GM18867 (cell line): ENCODE measurements around the gene CCDC17.

Experiments
- ATAC-seq: cut with Tn5 transposase; IDR thresholded peaks from one replicate; pipeline ENCODE4 v1.9.1; 2021; ENCODE audit warnings: mild to moderate bottlenecking, moderate library complexity; ENCODE audit not compliant: unreplicated experiment

Gene CCDC17

DNA sequence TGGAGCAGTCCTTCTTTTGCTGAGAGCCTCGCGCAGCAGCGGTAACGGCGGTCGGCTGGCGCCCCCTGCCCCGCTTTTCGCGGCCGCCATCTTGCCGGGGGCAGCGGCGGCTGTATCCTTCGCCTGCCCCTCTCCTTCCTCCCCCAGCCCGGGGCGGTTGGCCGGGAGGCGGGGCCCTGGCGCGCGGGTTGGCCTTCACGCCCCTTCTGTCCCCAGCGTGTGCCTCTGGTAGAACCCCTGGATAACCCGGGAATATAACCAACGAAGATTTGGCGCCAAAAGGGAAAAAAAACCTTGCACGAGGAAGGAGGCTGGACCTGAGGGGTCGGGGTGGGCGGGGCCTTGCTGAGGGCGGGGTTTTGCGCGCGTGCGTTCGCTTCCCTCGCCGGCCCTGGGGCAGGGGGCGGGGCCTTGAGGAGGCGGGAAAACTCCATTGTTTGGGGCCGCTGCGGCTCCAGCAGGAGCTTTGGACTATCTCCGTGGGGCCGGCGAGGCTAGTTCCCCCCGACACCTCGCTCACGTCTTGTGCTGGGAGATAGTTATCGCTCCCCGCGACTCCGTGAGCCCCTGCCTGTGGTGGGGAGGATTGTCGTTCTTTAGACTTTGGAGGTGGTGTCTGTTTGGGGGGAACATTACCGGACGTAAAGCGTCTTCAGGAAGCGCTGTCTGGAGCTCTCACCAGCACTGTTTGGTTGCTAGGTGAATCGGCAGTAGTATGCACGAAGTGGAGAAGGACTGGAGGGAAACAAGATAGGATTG, 39.3 kb downstream of the CCDC17 start:
- peak; percentile 25 for ATAC-seq

DNA sequence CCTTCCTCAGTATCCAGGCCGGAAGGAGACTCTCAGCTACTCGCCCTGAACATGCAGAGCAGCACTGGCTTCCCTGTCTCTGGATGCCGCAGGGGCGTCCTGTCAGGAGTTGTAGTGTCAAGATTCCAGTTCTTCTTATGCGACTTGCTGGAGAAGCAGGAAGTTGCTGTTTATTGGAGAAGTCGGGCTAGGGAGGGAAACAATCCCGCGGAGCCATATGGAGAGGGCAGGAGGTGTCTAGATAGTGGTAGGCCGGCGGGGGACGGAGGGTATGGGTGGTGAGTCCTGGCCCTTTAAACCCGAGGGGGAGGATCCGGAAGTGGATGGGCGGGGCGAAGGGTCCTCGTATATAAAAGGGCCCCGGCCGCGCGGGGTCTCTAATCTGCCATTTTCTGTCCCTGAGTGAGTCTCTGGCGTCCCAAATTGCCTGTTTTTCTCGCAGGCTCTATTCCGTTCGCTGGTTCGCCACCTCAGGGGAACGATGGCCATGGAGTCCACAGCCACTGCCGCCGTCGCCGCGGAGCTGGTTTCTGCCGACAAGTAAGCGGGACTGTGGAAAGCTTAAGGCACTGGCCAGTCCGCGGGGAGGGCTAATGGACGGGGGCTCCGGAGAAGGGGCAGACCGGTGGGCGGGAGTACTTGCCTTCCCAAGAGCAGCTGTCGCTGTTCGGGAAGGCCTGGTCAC, 40.0 kb downstream of the CCDC17 start, which contains the start of gene NASP:
Gene NASP (plus strand): TSS at position 376 of the 685 bp plus-strand sequence. CDS start 106 bp downstream, at position 482.
- peak; percentile 46 for ATAC-seq

DNA sequence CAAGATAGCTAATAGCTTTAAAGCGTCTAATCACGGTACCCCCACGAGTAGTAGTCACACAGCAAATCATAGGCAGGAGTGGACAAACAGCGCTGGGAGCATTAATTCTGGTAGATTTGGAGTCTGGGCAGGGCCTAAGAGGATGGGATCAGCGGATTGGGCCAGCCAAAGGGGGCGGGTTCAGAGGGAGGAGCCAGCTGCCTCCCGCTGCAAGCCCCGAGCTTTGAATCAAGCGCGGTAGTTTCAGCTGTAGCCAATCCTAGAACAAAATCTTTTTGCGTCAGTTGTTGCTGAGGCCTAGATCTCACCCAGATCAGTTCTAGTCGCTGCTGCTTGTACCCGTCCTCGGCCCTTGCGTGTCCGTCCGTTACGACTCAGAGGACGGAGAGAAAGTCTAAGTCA, 40.6 kb downstream of the CCDC17 start:
- peak; percentile 74 for ATAC-seq

DNA sequence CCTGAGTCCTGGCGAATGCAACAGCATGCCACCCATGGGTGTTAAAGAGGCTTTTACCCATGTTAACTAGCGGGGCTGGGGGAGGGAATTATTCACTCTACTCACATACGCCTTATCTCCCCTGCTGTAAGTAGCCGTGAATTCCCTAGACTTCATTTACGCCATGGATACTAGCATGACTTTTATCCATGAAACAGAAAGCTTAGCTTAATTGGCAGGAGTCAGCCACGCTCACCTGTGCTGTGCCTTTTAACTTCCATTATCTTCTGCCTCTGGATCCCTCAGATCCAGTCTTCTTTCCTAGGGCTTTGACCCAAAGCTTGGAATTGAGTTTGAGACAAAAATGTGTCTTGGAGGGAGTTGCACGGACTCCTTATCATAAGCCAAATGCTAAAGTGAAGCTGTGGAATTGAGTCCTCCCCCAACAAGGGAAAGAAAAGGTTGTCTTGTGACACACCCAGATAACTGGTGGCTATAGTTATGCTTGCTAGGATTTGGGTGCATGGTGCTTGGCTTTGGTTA, 49.7 kb downstream of the CCDC17 start:
- no peak for ATAC-seq

DNA sequence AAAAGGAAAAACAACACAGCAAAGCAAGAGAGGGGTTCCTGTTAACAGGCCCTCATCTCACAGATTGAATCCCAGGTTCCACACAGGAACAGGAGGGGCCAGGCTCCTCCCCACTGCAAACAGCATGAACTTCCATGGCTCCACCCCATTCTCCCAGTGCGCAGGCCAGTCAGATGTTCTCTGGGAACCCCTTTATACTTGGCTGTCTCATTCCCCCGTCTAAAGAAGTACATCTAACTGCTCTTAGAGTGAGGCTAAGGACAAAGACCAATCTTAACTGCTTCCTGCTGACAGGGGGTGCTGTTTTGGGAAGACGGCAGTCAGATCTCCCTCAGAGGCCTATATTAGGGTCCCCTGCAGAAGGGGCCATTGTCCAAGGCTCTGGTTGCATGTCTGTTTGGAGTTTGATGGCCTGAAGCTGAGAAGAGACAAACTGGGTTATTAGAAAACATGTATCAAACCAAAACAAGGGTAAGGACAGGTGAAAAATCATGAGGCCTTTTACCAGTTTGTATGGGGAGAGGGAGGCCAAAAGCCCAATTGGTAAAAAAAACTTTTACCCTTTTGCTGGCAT, 50.5 kb downstream of the CCDC17 start:
- no peak for ATAC-seq

DNA sequence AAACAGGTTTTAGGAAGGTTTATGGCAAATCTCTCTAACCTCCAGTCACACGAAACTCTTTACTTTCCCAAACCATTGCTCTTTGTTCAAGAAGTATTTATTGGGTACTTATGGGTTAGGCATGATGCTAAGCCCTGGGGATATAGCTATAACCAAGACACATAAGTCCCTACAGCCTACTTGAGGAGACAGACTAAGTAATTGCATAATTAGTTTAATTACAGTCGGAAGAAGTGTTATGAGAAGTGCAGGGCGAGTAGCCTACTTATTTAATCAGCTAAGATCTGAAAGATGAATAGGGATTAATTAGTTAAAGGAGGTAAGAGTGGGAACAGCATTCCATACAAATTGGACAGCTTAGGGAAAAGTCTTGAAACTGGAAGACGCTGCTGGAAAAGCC, 53.2 kb downstream of the CCDC17 start:
- ATAC-seq = no peak
